Tongue (tissue), 2 donors: ENCODE data around the gene MIEF2. TPM values are rescaled to one million over a fixed set of nuclear protein-coding genes. Genes with fewer than 3 reads are reported as not detected.

Source experiments
- DNase-seq: peaks from one replicate; pipeline ENCODE4 v3.0.0-alpha.2; 2015
- total RNA-seq: library from RNA; depleted of rRNA; stranded (reverse); fragments of >200 nt; gene quantifications from one replicate; pipeline ENCODE4 v1.2.3, GENCODE V29; 2014

MIEF2 gene
- total RNA-seq, 1 donor from 2014 or later, result 26.6 TPM

GRCh38 chr17:18257268-18257981 lies 3.0 kb upstream of the MIEF2 start:
- no peak for DNase-seq

GRCh38 chr17:18257982-18258355 lies 2.5 kb upstream of the MIEF2 start:
- peak; percentile 79 for DNase-seq

- DNase-seq, result peak; percentile 66
These were observed 2.0 kb upstream of the MIEF2 start, which contains the start of gene FLII for GRCh38 chr17:18258356-18259038. TSS of gene FLII (minus strand) at chr17:18258738. CDS start at chr17:18258690, 48 bp downstream.

GRCh38 chr17:18259621-18260331 lies 686 bp upstream of the MIEF2 start:
- no peak for DNase-seq

GRCh38 chr17:18261146-18261515 lies 669 bp downstream of the MIEF2 start:
- peak; percentile 21 for DNase-seq

DNA sequence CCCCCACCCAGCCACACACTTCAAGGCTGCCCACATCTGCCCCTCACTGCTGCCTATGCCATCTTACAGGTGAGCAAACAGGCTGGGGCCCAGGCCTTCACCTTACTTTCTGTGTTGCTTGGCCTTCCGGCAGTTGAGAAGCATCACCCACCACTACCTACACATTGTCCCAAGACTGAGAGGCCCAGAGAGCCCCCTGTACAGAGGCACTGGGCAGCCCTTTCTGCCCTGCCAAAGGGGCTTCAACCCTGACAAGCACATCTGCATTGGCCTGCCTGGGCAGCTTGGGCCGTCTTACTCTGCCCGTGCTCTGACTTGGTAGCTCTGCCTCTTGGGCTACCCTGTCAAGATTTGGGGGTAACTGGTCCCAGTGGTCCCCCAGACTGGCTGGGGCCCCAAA lies 1.2 kb downstream of the MIEF2 start:
- no peak for DNase-seq

- DNase-seq, result no peak
These were observed 1.6 kb downstream of the MIEF2 start for GRCh38 chr17:18262111-18262510.

DNA sequence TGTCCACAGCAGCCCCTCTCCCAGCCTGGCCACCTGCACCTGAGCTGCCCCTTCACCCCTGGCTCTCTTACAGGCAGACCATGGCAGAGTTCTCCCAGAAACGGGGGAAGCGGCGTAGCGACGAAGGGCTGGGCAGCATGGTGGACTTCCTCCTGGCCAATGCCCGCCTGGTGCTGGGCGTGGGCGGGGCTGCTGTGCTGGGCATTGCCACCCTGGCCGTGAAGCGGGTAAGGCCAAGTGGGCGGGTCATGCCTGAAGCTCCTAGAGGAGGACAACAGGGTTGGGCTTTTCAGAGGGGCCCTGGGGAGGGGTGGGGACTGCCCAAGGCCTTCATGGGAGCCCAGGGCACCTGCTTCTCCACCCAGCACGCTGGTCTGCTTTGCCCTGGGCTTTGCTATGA lies 2.2 kb downstream of the MIEF2 start:
- no peak for DNase-seq

GRCh38 chr17:18263885-18264682 lies 3.6 kb downstream of the MIEF2 start:
- DNase-seq, result no peak

- DNase-seq, result no peak
These were observed 6.9 kb downstream of the MIEF2 start for GRCh38 chr17:18267366-18267765.

DNA sequence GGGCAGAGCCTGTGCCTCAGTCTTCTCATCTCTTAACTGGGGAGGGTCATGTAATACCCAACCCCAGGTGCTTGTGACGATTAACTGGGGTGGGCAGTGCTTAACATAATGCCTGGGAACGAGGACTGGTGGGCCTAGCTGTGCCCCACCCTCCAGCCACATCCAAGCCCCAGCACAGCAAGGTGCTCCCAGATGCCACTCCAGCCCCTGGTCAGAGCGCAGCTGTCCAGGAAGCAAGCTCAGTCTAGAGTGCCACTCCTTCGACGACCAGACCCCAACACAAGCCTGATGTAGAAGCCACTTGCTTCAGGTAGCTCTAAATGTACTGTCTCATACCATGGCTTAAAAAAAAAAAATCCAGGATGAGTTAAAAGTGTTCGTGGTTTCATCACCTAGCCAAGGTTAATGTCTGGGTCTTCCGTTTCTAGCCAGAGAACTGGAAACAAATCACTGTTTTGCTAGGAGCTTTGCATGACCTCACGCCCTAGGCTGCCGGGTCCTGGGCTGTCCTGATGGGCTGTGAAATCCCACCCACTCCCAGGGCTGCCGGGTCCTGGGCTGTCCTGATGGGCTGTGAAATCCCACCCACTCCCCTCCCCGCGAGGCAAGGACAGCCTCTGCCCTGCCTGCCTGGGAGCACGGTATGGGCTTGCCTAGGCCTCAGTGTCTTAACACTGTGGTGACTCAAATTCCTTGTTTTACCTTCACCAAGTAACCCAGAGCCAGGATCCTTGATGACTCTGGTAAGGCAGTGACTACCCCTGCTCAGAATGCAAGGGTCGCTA lies 7.7 kb downstream of the MIEF2 start:
- DNase-seq, result no peak

DNA sequence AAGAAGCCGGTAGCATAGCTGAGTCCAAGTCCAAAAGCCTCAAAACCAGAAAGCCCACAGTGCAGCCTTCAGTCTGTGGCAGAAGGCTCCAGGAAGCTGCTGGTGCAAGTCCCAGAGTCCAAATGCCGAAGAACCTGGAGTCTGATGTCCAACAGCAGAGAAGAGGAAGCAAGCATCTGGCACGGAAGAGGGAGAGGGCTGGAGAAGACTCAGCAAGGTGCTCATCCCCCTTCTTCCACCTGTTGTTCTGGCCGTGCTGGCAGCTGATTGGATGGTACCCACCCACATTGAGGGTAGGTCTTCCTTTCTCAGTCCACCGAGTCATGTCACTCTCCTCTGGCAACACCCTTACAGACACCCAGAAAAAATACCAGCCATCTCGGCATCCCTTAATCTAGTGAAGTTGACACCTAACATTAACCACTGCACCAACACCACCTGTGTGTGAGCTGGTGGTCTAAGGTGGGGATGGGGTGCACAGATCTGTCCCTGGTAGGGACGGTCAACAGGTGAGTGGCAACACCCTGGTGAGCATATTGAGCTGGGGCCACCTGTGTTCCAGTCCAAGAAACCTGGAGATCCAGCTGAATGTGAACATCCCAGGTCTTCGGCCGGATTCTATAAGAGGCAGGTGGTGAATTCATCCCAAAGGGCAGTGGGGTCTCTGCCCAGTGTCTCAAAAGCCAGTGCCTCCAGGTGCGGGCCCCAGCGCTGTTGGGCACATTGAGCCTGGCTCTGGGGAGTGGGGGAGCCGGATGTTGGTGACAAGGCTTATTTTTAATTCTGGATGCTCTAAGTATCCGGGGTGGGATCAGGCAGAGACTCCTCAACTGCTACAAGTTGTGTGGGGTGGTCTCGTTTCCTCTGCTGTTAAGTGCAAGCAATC lies 9.8 kb downstream of the MIEF2 start:
- no peak for DNase-seq

DNA sequence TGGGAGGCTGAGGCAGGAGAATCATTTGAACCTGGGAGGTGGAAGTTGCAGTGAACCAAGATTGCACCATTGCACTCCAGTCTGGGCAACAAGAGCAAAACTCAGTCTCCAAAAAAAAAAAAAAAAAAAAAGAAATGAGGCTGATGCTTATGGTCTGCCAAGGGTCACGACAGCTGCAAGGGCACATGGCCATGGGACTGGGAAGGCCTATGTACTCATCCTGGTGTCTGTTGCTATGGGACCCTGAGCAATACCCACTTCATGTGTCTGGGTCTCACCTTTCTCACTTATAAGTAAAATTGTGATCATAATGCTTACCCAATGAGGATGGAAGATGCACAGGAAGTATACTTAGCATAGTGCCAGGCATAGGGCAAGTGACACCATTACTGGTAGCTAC lies 16.6 kb downstream of the MIEF2 start:
- DNase-seq, result no peak

- no peak for DNase-seq
These were observed 18.4 kb downstream of the MIEF2 start for GRCh38 chr17:18278867-18279266.

GRCh38 chr17:18280249-18280648 lies 19.8 kb downstream of the MIEF2 start:
- no peak for DNase-seq

GRCh38 chr17:18280766-18281371 lies 20.4 kb downstream of the MIEF2 start:
- no peak for DNase-seq

GRCh38 chr17:18281788-18282187 lies 21.3 kb downstream of the MIEF2 start:
- DNase-seq, result no peak

DNA sequence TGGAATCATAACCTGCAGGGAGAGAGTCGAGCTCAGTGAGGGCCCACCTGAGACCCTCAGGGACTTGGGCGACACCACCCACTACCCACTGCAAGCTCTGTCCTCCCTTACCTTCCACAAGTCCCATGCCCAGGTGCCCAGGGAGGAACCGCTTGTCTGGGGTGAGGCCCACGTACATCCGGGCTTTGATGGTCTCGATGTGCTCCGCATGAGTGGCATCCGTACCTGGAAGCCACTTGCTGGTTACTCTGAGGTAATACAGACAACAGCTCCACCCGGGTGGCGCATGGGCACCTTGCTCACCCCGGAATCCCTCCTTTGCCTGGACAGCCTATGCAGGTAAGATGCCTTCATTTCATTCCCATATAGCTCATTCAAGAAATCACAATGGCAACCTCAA lies 24.8 kb downstream of the MIEF2 start:
- DNase-seq, result no peak

DNA sequence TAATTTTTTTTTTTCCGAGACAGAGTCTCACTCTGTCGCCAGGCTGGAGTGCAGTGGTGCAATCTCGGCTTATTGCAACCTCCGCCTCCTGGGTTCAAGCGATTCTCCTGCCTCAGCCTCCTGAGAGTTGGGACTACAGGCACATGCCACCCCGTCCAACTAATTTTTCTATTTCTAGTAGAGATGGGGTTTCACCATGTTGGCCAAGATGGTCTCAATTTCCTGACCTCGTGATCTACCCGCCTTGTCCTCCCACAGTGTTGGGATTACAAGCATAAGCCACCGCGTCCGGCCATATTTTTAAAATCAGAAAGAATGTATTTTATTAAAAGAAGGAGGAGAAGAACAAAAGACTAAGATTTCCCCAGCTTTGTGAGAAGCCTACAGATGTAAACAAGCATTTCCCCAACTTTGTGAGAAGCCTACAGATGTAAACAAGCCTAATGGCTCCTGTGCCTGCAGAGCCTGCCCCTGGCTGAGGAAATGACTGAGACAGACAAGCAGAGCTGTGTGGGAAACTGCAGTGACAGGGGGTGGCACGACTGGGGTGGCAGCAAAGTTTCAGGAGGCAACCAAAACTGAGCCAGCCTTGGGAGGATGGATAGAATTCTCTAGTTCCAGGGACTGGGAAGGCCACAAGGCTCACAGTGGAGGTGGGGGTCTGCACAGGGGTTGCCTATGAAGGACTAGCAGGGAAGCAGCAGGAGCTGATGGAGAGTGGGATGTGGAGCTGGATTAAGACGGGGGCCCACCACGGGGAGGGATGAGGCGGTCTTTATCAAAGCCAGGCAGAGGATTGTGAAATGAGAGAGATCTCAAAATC lies 31.5 kb downstream of the MIEF2 start:
- DNase-seq, result no peak
